ENCODE results near the gene GABRD. TPM values are rescaled to one million over a fixed set of nuclear protein-coding genes. Genes with fewer than 3 reads are reported as not detected.

GABRD gene
- total RNA-seq, 4 donors from 2014 or later: not detected

DNA sequence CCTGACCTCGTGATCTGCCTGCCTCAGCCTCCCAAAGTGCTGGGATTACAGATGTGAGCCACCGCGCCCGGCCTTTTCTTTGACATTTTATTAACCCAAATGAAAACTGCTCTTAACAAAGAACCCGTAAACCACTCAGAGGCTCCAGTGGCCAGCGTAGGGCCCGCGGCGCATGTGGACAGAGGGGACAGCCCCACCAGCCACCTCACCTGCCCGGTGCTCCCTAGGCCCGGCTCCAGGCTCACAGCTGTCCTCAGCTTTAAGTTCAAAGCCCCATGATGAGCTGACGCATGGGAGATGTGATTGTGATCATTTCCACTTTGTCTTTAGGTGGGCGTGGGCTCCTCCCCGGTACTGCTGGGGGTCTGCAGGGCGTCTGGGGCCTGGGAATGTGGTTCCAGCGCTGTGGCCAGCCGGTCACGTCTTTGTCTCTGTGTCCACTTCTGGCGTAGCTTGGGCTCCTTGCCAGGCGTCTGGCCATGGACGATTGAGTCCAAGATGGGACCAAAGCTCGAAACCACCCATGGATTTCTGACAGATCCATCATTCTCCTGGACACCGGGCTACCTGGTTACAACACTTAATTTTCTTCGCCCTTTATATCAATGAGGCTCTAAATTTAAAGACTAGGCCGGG is 37.9 kb downstream of the GABRD start:
- no peak for TF ChIP-seq CTCF (IDR thresholded peaks at IDR 0.05)
- DNase-seq (ENCODE audit: low spot score) (no peak), ATAC-seq (ENCODE audit: low FRiP score) (no peak)

GRCh38 chr1:2059290-2059953 is 40.3 kb downstream of the GABRD start:
- TF ChIP-seq CTCF (IDR thresholded peaks at IDR 0.05): no peak
- DNase-seq (ENCODE audit: low spot score): no peak
- ATAC-seq (ENCODE audit: low FRiP score): no peak

GRCh38 chr1:2060072-2060471 is 40.9 kb downstream of the GABRD start:
- ATAC-seq (ENCODE audit: low FRiP score) (no peak), DNase-seq (ENCODE audit: low spot score) (no peak)
- TF ChIP-seq CTCF (IDR thresholded peaks at IDR 0.05): no peak

- DNase-seq (ENCODE audit: low spot score) (no peak), ATAC-seq (ENCODE audit: low FRiP score) (no peak)
- no peak for TF ChIP-seq CTCF (IDR thresholded peaks at IDR 0.05)
Measured at GRCh38 chr1:2060535-2060934, 41.4 kb downstream of the GABRD start.

DNA sequence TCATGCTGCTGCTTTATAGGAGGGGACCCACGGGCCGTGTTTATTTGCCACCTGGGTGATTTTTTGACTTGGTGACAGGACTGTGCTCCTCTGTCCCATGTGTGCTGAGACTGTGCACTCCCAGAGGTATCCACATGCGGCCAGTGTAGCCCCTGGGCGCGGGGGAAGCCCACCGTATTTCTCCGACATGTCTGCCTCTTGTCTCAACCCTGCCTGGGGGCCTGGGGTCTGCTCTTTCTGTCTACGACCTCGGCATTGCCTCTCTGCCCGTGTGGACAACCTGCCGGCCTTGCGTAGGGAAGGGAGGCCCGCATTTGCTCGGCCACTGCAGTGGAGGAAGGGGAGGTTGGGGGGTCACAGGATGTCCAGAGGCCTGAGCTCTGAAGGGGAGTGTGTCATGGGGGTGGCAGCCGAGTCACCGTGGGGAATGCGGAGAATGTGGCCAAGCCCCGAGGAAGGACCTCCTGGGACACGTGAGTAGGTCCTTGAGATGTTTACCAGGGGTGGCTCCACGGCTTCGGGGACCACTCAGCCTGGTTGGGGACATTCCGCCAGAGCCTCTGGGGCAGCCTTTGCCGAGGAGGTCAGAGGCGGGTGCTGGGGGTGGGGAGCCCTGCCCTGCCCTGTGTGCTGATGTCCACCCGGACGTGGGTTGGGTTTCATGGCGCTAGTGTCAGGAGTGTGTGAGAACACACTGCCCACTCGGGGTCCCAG is 42.1 kb downstream of the GABRD start:
- ATAC-seq (ENCODE audit: low FRiP score): no peak
- no peak for TF ChIP-seq CTCF (IDR thresholded peaks at IDR 0.05)
- no peak for DNase-seq (ENCODE audit: low spot score)

DNA sequence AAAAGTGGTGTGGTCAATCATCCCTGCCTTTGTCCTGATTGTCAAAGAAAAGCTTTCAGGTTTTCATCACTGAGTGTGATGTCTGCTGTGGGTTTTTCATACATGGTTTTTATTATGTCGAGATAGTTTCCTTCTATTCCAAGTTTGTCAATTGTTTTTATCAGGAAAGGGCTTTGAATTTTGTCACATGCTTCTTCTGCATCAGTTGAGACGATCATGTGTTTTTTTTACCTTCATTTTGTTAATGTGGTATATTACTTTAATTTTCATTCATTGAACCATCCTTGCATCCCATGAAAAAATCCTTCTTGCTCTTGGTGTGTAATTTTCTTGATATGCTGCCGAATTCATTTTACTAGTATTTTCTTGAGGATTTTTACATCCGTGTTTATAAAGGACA is 46.6 kb downstream of the GABRD start:
- ATAC-seq (ENCODE audit: low FRiP score) (no peak), DNase-seq (ENCODE audit: low spot score) (no peak)
- no peak for TF ChIP-seq CTCF (IDR thresholded peaks at IDR 0.05)

All from omental fat pad (tissue), 4 donors.